ENCODE measurements around the gene CKS2.

- TF ChIP-seq CTCF (IDR thresholded peaks at IDR 0.05; ENCODE audit: insufficient read depth, low read length, poor library complexity, severe bottlenecking), result no peak
- no peak for TF ChIP-seq EZH2phosphoT487 (conservative IDR thresholded peaks at IDR 0.05; ENCODE audit: low read length)
Observed at GRCh38 chr9:89328064-89328463, 17.1 kb downstream of the CKS2 start.

All from SU-DHL-6 (cell line).